GM21786 (cell line): ENCODE measurements around the gene CALHM3.

Source experiments
- ATAC-seq: cut with Tn5 transposase; IDR thresholded peaks from one replicate; pipeline ENCODE4 v1.9.1; 2021; ENCODE audit not compliant: unreplicated experiment

CALHM3 gene

DNA sequence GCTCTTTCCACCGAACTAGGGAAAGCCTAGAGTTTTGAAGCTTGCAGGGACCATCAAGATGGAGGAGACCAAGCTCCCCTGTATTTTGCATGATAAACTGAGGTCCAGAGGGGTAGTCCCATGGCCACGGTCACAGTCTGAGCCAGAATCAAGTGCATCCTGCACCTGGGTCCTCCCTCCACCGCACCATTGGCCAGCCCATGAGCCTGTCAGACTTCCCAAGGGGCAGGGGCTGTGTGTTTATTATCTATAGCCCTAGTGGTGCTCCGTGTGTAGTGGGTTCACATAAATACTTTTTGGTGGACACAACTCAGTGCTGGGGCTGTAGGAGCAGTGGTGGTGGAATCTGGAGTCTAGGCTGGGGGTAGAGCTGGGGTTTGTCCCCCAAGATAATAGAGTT, 3.6 kb downstream of the CALHM3 start:
- ATAC-seq = no peak

DNA sequence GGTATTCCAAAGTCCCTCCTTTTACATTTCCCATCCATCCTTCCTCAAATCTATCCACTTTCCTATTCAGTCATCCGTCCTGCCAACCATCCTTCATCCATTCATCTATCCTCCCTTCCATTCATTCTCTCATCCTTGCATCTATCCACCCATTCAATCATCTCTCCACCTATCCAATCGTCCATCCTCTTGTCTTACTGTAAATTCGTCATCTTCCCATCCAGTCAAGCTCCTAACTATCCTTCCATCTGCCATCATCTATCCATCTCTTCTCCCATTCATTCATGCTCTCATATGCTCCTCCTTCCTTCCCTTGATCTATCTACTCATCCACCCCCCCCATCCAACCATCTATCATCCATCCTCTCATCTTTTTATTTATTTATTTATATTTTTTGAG, 5.0 kb downstream of the CALHM3 start:
- no peak for ATAC-seq

DNA sequence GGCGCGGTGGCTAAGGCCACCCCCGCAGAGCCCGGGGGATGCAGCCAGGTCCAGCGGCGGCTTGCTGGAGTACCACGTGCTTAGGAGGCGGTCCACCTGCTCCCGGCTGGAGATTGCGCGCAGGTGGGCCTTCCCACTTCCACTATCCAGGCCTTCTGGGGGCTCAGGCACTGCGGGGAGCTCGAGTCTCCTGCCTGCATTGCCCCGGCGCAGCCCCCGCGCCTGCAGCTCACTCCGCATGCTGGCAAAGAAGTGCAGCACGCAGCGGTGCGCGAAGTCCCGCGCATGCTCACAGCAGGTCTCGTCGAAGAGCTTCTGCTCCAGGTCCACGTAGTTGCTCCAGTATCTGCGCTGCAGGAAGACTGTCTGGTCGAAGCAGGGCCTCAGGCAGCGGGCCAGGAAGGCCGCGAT, 5.8 kb downstream of the CALHM3 start:
- ATAC-seq = no peak

DNA sequence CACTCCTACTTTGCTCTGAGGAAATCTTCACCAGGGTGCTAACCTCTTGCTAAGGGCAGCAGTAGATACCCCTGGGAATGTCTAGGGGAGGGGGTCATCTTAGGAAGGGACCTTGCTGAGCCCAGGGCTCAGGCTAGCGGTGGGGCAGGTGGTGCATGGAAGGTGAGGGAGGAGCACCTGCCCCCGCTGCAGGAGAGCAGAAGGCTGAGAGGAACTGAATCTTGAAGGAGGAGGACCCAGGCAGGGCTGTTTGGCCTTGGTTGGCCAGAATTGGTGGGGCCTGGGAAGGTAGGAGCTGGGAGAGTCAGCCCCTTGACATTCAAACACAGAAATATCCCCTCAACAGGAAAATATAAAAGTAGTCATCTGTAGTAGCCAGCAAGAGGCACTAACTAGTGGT, 7.0 kb downstream of the CALHM3 start:
- ATAC-seq = peak; percentile 27

DNA sequence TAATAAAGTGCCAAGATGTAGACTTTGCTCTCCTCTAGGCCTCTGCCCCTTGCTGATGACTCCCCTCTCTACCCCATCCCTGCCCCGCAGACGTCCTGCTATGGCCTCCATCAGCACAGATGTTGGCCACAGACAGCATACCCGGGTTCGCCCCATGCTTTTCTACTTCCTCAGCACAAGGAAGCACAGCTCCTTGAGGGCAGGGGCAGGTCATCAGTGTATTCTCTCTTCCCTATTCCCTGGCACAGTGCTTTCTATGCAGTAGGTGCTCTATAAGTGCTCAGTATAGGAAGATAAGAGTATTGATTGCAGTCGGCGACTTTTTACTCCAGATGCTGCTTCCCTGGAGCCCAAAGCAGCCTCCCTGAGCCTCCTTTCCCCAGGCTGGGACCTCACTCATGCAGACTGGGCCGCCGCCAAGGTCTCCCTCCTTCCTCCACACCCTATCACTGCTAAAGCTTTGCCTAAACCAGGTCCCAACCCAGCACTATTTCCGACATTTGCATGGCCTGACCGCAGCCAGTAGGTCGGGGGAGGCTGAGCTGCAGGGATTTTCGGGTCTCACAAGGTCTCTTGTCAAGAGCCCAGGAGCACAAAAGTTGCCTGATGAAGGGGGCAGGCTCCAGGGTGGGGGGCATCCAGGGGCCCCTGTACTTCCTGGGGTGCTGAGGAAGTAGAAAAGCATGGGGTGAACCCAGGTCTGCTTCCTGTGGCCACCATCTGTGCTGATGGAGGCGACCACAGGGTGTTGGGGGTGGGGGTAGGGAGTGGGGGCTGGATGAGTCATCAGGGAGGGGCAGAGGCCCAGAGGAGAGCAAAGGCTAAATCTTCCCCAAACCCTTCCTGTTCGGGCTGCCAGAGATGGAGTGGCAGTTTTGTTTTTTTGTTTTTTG, 8.0 kb downstream of the CALHM3 start:
- ATAC-seq = peak; percentile 63

DNA sequence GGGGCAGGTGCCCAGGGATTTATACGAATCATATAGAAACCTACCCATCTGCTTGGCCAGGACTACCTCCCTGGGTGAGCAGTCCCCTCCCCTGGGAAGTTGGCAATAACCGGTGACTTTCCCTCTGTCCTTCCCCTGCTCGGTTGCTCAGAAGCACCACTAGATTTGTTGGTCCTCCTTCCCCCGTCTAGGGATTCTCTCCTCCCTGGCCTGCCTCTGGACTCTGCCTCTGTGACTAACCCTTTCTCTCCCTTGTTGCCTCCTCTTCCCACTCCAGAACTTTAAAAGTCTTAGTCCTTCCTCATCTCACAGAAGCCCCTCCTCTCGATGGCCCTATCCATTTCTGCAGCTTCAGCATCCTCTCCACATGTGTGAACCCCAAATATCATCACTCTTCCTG, 9.8 kb downstream of the CALHM3 start:
- no peak for ATAC-seq

DNA sequence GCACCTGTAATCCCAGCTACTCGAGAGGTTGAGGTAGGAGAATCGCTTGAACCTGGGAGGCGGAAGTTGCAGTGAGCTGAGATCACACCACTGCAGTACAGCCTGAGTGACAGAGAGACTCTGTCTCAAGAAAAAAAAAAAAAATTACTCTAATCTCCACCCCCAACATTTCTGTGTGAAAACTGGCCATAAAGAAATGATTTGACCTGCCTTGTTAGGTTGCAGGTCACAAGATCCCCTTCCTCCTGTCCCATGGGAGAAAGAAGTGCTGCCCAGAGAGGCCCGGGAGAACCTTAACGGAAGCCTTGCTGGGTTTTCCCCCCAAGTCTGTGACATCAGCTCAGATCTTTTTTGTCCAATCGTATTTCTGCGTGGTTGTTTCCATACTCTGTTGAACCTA, 11.6 kb downstream of the CALHM3 start:
- peak; percentile 29 for ATAC-seq

DNA sequence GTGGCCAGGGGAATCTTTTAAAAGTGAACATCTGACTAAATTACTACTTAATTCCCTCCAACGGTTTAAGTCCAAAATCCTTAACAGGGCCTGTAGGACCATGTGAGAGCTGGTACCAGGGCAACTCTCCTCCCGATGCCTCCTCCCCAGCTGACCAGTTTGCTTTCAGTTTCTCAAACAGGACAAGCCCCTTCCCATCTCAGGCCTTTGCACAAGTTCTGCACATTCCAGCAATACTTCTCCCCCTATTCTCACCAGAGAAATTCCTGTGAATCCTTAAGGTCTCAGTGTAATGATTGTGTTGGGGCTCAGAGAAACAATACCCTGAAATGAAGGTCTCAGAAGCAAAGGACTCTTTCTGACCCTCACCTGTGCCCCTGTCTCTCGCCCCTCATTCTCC, 12.3 kb downstream of the CALHM3 start:
- ATAC-seq = no peak

DNA sequence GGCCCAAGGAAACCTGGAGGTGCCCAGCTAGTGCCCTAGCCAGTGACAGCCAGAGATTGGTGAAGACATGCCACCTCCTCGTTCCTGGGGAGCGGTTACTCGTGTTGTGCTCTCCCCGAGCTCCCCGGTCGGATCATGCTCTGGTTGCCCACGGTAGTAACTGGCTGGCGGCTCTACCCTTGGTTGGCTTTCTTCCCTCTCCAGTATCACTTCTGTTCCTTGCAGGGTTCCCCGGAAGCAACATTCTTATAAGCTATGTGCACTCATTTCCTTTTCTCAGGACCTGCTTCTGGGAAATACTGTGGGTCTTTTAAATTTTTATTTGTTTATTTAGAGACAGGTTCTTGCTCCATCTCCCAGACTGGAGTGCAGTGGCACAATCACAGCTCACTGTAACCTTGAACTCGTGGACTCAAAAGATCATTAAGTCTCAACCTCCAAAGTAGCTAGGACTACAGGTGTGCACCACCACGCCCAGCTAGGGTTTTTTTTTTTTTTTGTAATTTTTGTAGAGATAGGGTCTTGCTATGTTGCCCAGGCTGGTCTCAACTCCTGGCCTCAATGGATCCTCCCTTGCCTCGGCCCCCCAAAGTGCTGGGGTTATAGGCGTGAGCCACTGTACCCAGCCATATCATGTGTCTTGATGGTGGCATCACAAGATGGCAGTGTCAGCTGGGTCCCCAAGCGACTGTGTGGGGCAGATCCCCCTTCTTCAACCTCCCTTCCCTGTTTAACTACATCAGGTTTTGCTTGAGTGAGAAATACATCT, 13.4 kb downstream of the CALHM3 start:
- ATAC-seq = no peak

DNA sequence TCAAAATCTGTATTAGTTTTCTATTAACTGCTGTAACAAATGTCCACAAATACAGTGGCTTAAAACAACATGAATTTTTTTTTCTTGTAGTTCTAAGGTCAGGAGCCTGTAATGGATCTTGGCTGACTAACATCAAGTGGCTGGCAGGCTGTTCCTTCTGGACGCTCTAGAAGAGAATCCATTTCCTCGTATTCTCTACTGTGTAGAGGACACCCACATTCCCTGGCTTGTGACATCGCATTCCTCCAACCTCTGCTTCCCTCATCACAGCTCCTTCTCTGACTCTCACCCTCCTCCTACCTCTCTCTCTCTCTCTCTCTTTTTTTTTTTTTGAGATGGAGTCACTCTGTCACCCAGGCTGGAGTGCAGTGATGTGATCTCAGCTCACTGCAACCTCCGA, 15.5 kb downstream of the CALHM3 start:
- ATAC-seq = no peak

DNA sequence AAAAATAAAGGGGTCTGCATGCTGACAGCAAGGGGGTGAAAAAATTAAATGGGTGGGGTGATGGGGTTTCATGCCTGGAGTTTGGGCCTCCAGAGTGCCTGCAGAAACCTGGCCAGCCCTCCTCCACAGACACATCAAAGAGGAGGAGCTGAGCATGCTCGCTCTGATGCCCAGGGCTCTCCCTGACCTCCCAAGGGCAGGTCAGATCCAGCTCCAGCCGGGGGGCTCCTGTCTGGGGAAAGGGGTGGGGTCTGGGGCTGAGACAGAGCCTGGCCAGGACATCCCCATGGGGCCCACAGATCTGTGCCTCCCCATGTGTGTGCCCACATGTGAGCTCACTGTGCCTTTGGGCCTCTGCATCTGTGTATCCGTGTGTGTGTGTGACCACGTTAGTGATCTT, 19.4 kb downstream of the CALHM3 start:
- ATAC-seq = no peak

DNA sequence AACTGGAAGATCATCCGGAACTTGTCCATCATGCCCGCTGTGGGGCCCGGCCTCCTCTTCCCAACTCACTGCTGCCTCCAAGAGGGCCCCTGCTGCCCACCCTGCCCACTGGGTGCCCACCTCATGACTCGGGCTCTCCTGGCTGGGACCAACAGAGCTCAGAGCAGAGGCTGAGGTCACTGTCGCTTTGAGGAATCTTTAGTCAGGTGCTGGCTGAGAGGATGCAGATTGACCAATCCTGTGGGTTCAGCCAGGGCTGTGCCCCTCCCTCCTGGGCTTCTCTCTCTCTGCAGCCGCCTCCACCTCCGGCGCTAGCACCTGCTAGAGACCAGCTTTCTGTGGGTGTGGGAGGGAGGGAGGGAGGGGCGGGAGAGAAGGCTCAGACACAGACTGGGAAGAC, 20.3 kb downstream of the CALHM3 start, which contains the start of gene CALHM1:
Gene CALHM1, minus strand, starts transcription at position 181 of the 400 bp plus-strand sequence. Its CDS starts 149 bp downstream, at position 32.
- ATAC-seq = peak; percentile 75

DNA sequence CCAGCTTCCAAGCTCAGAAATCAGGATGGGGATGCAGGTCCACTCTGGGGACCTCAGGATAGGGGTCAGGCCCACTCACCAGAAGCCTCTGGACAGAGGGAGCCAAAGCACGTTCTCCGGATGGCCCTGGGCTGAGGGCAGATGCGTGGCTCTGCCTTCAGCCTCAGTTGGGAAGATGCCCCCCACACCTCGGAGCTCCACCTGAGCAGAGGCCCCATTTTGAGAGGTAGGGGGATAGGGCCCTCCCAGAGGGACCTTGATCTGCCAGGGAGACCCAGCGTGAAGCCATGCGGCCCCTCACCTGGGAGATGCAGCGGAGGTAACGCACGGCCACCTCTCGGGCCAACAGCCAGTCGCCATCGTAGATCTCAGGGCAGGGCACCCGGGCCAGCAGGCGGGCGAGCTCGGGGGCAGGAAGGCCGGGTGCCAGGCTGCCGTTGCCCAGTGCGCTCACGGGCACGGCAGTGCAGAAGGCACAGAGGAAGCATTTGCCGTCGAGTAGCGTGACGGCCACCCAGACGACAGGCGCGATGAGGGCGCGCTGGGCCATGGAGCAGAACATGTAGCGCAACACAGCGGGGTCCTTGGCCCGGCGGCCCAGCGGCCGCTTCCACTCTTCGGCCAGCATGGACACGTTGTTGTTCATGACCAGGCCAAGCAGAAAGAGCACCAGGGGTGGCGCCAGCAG, 21.0 kb downstream of the CALHM3 start:
- ATAC-seq = no peak

DNA sequence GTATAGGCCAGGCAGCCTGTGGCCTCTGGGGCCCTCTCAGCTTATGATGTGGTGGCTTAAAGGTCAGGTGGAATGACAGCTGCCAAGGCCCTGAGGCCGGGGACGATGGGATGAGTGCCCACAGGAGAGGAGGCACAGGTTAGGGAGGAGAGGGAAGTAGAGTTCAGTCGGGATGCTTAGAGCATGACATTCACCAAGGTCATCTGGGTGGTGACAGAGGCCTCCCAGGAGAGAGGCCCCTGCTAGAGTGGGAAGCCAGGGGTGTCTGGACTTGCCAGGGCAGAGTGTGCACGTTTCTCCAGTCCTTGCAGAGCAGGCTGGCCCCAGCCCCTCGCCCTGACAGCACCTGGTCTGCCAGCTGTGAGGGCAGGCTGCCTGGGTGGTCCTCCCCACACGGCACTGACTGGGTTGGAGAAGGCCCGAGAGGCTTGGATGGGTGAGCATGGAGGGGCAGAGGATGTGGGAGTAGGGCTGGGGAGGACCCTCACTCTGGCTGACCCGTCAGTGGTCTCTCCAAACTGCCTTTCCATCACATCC, 21.8 kb downstream of the CALHM3 start:
- ATAC-seq = no peak

DNA sequence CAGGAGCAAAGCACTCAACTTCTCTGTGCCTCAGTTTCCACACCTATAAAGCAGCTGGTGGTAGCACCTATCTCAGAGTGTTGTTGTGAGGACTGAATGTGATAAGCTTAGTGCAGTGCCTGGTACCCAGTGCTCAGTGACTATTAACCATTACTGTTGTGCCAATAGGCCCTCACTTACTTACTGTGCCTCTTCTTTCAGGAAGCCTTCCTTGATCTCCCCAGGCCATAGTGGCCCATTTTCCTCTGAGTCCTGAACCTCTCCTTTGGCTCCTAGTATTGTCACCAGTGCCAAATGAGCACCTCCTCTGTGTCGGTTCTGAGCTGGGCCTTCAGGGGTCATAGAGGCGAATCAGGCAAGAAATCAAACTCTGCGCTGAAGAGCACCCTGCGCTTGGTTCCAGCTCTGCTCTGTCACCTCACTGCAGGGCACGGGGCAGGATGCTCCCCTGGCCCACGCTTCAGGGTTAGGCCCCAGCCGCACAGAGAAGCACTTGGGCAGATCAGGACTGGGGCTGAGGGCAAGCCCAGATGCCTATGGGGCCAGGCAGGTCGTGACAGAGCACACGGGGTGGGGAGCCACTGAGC, 22.9 kb downstream of the CALHM3 start:
- no peak for ATAC-seq

DNA sequence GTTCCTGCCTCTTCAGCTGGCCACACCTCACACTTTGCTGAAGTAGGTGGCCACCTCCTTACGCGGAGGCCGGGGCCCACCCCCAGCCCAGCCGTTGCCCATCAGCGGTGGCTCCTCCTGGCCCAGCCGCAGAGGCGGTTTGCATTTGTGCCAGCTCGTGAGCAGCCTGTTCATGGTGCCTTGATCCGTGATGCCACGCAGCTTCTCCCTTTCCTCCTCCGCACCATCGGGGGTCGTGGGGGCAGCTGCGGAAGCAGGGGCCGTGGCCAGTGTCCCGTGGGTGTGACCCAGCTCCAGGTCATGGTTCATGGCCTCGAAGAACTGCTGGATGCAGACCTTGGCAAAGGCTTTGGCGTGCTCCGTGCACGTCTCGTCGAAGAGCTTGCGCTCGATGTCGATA, 23.8 kb downstream of the CALHM3 start:
- ATAC-seq = no peak

DNA sequence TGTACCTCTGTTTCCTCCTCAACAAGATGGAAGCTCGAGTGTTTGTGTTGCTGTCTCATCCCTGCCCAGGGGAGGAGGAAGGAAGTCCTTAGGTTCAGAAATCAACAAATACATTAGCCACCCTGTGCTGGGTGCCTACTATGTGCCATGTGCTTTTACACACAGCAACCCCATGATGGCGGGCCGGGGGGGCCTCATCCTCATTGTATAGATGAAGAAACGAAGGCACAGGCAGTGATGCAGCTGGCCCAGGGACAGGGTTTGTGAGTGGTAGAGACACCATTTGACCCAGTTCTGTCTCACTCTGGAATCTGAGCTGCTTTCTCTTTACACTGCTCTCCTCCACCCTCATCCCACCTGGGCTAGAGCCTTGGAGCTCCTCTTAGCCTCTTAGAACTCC, 25.0 kb downstream of the CALHM3 start:
- no peak for ATAC-seq

DNA sequence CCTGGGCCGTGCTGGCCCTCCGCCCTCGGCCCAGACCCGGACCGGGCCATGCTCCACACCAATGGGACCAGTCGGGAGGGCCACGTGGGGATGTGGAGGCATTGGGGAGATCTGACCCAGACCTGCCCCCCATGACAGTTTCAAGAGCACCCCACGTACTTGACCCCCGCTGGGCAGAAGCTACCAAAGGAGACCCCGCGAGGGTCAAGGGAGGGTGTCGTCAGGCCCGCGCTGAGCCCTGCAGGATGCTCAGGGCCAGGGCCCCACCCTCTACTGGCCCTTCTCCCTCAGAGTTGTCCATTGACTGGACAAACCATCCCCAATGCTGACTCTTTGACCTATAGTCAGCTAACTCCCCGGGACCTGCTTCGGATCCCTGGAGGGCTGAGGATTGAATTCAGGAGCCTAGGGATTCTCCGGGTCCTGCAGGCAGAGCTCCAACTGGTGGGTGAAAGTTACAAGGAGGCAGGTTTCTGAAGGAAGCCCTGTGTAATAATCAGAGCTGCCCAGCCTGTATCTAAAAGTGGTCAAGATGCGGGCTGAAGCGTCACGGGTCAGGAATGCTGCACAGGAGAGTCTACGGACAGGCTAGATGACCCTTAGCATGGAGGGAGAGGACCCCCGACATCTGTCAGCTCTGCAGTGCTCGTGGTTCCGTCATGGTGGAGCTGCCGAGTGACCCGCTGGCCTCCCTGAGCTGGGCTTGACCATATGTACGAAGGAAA, 26.4 kb downstream of the CALHM3 start:
- ATAC-seq = no peak

DNA sequence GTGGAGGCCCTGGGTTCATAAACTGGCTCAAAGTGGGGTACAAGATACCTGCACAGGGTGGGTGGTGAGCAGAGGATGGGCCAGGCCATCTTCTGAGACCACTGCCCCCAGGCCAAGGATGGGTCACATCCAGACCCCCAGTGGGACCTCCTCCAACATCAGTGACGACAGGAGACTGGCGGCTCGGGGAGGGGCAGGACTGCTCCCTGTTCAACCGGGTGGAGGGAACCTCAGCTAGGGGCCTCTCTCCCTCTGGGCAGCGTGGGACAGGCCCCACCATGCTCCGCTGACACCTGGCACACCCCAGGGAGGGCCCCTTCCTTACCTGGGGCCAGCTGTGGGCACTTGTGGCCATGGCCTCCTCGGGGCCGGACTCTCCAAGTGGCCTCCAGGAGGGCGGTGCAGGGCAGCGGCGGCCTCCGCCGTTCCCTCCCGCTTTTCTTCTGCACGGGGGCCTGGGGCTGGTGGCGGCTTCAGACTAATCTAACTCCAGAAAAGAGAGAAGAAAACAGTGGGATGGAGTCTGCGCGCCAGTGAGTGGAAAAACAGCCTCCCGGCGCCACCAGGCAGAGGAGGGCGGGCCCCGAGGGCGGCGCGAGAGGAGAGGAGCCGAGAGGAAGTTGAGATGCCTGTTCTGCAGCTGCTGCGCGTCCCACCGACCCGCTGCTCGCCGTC, 27.1 kb downstream of the CALHM3 start, which contains the start of gene CALHM2:
Gene CALHM2, minus strand, starts transcription at position 540 of the 675 bp plus-strand sequence. CDS start 2,429 bp downstream, outside the sequence.
- ATAC-seq = peak; percentile 65
